ENCODE results near the gene ATP2A3.

DNA sequence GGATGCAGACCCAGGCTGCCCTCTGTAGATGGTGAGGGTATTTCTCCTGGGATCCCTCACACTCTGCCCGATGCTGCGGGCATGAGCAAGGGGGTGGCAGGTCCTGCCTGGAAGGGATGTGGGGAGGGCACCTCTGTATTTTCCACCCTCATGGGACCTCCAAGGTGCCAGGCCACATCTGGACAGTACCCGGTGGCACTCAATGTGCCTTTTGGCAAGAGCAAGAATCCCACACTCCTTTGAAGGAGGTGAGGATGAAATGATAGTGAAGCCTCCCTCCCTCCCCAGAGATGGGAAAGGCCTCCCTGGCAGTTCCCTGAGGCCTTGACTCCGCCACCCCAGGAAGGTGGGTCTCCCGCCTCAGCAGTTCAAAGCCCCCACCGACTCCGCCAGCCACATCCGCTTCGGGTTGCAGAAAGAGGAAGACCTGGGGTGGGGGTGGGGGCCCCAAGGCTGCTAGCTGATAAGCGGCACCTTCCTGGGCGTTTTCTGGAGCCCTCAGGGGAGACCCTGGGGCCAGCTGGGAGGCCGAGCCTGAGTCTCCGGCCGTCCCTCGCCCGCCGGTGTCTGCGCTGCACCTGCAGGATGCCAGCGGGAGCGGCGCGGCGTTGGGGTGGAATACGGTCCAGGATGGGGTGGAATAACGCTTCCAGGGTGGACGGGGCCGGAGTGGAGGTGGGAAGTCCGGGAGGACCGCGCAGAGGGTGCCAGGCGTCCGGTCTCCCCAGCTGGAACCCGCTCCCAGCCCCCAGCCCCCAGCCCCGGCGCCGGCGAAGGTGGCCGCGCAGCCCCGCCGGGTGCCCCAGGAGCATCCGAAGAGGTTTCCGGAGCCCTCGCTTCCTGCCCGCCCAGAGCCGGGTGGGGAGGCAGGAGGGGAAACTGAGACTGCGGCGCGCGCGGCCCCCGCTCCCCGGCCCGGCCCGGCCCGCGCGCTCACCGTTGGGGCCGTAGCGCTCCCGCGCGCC is 718 bp downstream of the ATP2A3 start:
- TF ChIP-seq, protein P1, sequence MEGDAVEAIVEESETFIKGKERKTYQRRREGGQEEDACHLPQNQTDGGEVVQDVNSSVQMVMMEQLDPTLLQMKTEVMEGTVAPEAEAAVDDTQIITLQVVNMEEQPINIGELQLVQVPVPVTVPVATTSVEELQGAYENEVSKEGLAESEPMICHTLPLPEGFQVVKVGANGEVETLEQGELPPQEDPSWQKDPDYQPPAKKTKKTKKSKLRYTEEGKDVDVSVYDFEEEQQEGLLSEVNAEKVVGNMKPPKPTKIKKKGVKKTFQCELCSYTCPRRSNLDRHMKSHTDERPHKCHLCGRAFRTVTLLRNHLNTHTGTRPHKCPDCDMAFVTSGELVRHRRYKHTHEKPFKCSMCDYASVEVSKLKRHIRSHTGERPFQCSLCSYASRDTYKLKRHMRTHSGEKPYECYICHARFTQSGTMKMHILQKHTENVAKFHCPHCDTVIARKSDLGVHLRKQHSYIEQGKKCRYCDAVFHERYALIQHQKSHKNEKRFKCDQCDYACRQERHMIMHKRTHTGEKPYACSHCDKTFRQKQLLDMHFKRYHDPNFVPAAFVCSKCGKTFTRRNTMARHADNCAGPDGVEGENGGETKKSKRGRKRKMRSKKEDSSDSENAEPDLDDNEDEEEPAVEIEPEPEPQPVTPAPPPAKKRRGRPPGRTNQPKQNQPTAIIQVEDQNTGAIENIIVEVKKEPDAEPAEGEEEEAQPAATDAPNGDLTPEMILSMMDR (IDR thresholded peaks at IDR 0.05) = no peak
- TF ChIP-seq POLR2A (IDR thresholded peaks at IDR 0.05) (no peak), POLR2AphosphoS5 (IDR thresholded peaks at IDR 0.05) (no peak)

Data from prostate gland (tissue), 2 donors.